HepG2 (cell line): ENCODE results near the gene SPAG6. TPM values are rescaled to one million over a fixed set of nuclear protein-coding genes. Genes with fewer than 3 reads are reported as not detected.

ENCODE experiments used
- AKAP8 ChIP-seq: sonication (generic); formaldehyde crosslinking; IDR thresholded peaks from 2 replicates; pipeline ENCODE4 v1.5.1; 2020; ENCODE audit warnings: mild to moderate bottlenecking, missing genetic modification reagents
- ATF7-NPFF ChIP-seq: sonication (generic); formaldehyde crosslinking; IDR thresholded peaks from 2 replicates; pipeline ENCODE4 v1.8.1; 2023; ENCODE audit warnings: mild to moderate bottlenecking, low read depth, missing genetic modification reagents, moderate library complexity
- CCDC6 ChIP-seq: sonication (generic); formaldehyde crosslinking; IDR thresholded peaks from 2 replicates; pipeline ENCODE4 v1.8.1; 2022; ENCODE audit warnings: mild to moderate bottlenecking, missing genetic modification reagents, moderate library complexity
- CEBPG ChIP-seq: IDR thresholded peaks from 2 replicates; pipeline ENCODE4 v1.6.1; 2016
- DMTF1 ChIP-seq: sonication (generic); formaldehyde crosslinking; IDR thresholded peaks from 2 replicates; pipeline ENCODE4 v1.4.0; 2020; ENCODE audit warnings: mild to moderate bottlenecking, missing genetic modification reagents
- EHMT2 ChIP-seq: fragments of 200-600 bp; sonication (generic); IDR thresholded peaks from 2 replicates; pipeline ENCODE4 v1.7.0; 2017; ENCODE audit warnings: antibody characterized with exemption, low read depth, low read length, borderline replicate concordance
- FOXC1 ChIP-seq: sonication (generic); formaldehyde crosslinking; IDR thresholded peaks from 2 replicates; pipeline ENCODE4 v1.8.0; 2022; ENCODE audit warnings: mild to moderate bottlenecking, missing genetic modification reagents, borderline replicate concordance
- KLF16 ChIP-seq, 2 experiments: sonication (generic) in 1 of 2; formaldehyde crosslinking in 1 of 2; IDR thresholded peaks; 2 replicates each; pipeline versions ENCODE4 v1.6.1 to v1.8.0; 2016 to 2023; ENCODE audit warnings: missing genetic modification reagents in 2 of 2, missing compliant biosample characterization in 1 of 2
- LCORL ChIP-seq, 2 experiments: fragments of 450-650 bp in 1 of 2; sonication (generic) in 1 of 2; formaldehyde crosslinking in 1 of 2; IDR thresholded peaks; 2 replicates each; pipeline versions ENCODE4 v1.5.0 to v1.6.1; 2017 to 2020; ENCODE audit warnings: antibody characterized with exemption in 1 of 2, missing genetic modification reagents in 1 of 2
- SIN3A ChIP-seq: IDR thresholded peaks from 2 replicates; pipeline ENCODE4 v1.6.1; 2011; ENCODE audit warnings: low read depth, mild to moderate bottlenecking, control low read depth, low read length, borderline replicate concordance
- SMC3 ChIP-seq: IDR thresholded peaks from 2 replicates; pipeline ENCODE4 v1.6.1; 2011; ENCODE audit warnings: low read length, improper control_type of control experiment
- SOX13 ChIP-seq, 3 experiments: fragments of 450-650 bp in 1 of 3; sonication (generic) in 1 of 3; formaldehyde crosslinking in 1 of 3; IDR thresholded peaks in 2 of 3; conservative IDR thresholded peaks in 1 of 3; 2 replicates each; pipeline versions ENCODE4 v1.5.0 to v1.6.1; 2016 to 2020; ENCODE audit warnings: antibody characterized with exemption in 1 of 3, mild to moderate bottlenecking in 1 of 3, missing compliant biosample characterization in 1 of 3, missing genetic modification reagents in 1 of 3, moderate library complexity in 1 of 3
- USF2 ChIP-seq, 2 experiments: sonication (generic) in 1 of 2; formaldehyde crosslinking in 1 of 2; IDR thresholded peaks; 2 replicates each; pipeline versions ENCODE4 v1.5.1 to v1.6.1; 2011 to 2020; ENCODE audit warnings: borderline replicate concordance in 1 of 2, low read depth in 1 of 2, low read length in 1 of 2, mild to moderate bottlenecking in 1 of 2, missing genetic modification reagents in 1 of 2, moderate library complexity in 1 of 2
- ZNF232 ChIP-seq: sonication (generic); formaldehyde crosslinking; IDR thresholded peaks from 2 replicates; pipeline ENCODE4 v1.4.0; 2020; ENCODE audit warnings: missing genetic modification reagents, borderline replicate concordance
- polyA plus RNA-seq, 8 experiments: library from polyadenylated mRNA; depleted of rRNA in 3 of 8; stranded (reverse) in 7 of 8; unstranded in 1 of 8; fragments of >200 nt; fragmentation: Illumina TruSeq in 4 of 8; extraction: Trizol in 4 of 8; gene quantifications; 2 replicates each; pipeline versions ENCODE4 v1.2.1 to v1.2.3, GENCODE V29; 2011 to 2016; ENCODE audit warnings: low read depth in 4 of 8, missing spikeins in 1 of 8, mixed read lengths in 1 of 8; ENCODE audit not compliant: insufficient read depth in 1 of 8
- total RNA-seq, 5 experiments: library from RNA; depleted of rRNA; stranded (reverse); fragments of >200 nt; fragmentation: Illumina TruSeq; extraction: Trizol; gene quantifications; 2 replicates each; pipeline ENCODE4 v1.2.3, GENCODE V29; 2016; ENCODE audit warnings: low read depth in 1 of 5
- TF ChIP-seq, protein P1 (sequence below): sonication (generic); formaldehyde crosslinking; IDR thresholded peaks from 2 replicates; pipeline ENCODE4 v1.5.1; 2020; ENCODE audit warnings: missing genetic modification reagents, mild to moderate bottlenecking, borderline replicate concordance
- TF ChIP-seq, protein P2 (sequence below): sonication (generic); formaldehyde crosslinking; IDR thresholded peaks from 2 replicates; pipeline ENCODE4 v1.5.0; 2020; ENCODE audit warnings: missing genetic modification reagents, mild to moderate bottlenecking, borderline replicate concordance
- TF ChIP-seq, protein P3 (sequence below): sonication (generic); formaldehyde crosslinking; IDR thresholded peaks from 2 replicates; pipeline ENCODE4 v1.4.0; 2020; ENCODE audit warnings: mild to moderate bottlenecking, missing genetic modification reagents

SPAG6 gene
- total and polyA plus RNA-seq, 2 of the 13 experiments (the other 11 are each of a cell fraction or from before 2014, with no cell fraction given) = not detected

DNA sequence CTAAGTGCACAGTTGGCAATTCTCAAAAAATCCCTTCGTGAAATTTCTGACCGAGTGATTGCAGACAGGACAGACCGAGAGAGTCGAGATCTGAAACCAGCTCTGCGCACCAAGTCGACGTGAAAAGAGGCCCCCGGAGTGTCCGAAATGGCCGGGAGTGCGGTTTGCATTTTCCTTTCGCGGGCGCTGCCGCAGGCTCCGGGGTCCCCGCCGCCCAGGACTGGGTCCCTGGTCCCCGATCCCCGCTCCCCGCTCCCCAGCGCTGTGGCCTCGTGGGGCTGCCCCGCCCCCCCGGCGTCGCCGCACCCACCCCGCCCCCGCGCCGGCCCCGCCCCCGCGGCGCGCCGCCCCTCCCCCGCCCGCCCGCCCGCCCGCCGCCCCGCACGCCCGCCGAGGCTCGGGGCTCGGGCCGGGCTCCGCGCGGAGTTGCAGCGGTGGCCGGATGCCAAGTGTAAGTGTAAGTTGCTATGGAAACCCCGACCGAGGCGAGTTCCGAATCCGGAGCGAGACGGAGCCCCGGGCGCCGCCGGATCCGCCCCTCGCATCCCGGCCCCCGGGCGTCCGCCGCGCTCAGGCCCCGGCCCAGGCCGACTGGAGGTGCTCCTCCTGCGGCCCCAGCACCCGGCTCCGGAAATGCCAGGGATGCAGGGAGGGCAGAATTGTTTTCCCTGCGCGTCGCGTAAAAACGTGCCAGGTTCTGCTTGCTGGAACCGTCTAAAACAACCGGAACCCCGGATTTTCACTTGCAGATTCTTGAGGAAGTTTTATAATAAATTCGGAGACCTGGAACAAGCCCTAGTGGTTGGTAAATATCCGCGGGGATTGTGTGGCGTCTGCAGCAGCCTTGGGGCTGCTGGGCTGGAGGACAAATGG, 19.8 kb upstream of the SPAG6 start (continued):
- no peak for TF ChIP-seq ZNF232 (CRISPR knock-in tag)
- TF ChIP-seq KLF16 (CRISPR knock-in tag; IDR thresholded peaks at IDR 0.05) = peak in 1 of 2 experiments; percentile 46; a peak in 1 of 4 replicates
- TF ChIP-seq, protein P1, sequence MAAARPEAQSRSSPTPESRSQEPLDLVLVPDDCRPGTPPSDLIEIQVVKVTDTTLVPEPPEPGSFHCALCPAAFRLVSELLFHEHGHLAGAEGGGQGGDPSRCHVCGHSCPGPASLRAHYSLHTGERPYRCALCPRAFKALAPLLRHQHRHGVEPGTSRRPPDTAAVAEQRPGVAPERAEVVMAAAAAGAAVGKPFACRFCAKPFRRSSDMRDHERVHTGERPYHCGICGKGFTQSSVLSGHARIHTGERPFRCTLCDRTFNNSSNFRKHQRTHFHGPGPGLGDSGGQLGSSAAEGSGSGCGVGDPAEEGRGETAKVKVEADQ (CRISPR knock-in tag) = no peak
- no peak for TF ChIP-seq CEBPG
- TF ChIP-seq SOX13 (IDR thresholded peaks at IDR 0.05) = no peak
- TF ChIP-seq SOX13 (CRISPR knock-in tag; conservative IDR thresholded peaks at IDR 0.05 in 1 of 2, IDR thresholded peaks at IDR 0.05 in 1 of 2) = peak in 1 of 2 experiments; percentile 25; a peak in 1 of 4 replicates
- 0 out of 2 replicates have a peak, but pooled peaks have one; percentile 43 for TF ChIP-seq CCDC6 (CRISPR knock-in tag)
- TF ChIP-seq, protein P2, sequence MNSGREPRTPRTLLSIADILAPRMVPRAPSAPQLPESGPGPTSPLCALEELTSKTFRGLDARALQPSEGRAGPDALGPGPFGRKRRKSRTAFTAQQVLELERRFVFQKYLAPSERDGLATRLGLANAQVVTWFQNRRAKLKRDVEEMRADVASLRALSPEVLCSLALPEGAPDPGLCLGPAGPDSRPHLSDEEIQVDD (CRISPR knock-in tag) = no peak
- TF ChIP-seq AKAP8 (CRISPR knock-in tag) = peak; percentile 35; the same call in 1 of the 2 replicates
- no peak for TF ChIP-seq DMTF1 (CRISPR knock-in tag)
- no peak for TF ChIP-seq LCORL (IDR thresholded peaks at IDR 0.05)
- TF ChIP-seq LCORL (CRISPR knock-in tag; IDR thresholded peaks at IDR 0.05) = no peak
- TF ChIP-seq EHMT2 = no peak
- peak; percentile 47; the same call in 1 of the 2 replicates for TF ChIP-seq SIN3A
- no peak for TF ChIP-seq USF2 (IDR thresholded peaks at IDR 0.05; ENCODE audit: low read depth, low read length)
- TF ChIP-seq USF2 (CRISPR knock-in tag; IDR thresholded peaks at IDR 0.05; ENCODE audit: borderline replicate concordance) = no peak
- no peak for TF ChIP-seq ATF7-NPFF (CRISPR knock-in tag)
- TF ChIP-seq, protein P3, sequence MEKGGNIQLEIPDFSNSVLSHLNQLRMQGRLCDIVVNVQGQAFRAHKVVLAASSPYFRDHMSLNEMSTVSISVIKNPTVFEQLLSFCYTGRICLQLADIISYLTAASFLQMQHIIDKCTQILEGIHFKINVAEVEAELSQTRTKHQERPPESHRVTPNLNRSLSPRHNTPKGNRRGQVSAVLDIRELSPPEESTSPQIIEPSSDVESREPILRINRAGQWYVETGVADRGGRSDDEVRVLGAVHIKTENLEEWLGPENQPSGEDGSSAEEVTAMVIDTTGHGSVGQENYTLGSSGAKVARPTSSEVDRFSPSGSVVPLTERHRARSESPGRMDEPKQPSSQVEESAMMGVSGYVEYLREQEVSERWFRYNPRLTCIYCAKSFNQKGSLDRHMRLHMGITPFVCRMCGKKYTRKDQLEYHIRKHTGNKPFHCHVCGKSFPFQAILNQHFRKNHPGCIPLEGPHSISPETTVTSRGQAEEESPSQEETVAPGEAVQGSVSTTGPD = no peak
- no peak for TF ChIP-seq FOXC1 (CRISPR knock-in tag)
- no peak for TF ChIP-seq SMC3
